ENCODE data around the gene DISP2. TPM values are rescaled to one million over a fixed set of nuclear protein-coding genes. Genes with fewer than 3 reads are reported as not detected.

The DISP2 gene
- total RNA-seq, 1 donor from 2014 or later = 0.38 TPM

GRCh38 chr15:40347559-40348473, 10.2 kb upstream of the DISP2 start:
- DNase-seq (no peak), ATAC-seq (ENCODE audit: low read depth) (no peak)
- intact Hi-C loops (cut with micrococcal nuclease) = no loop called here
- ChIA-PET POLR2A (no interaction called here), CTCF (interaction anchor here (1.4 kb wide), 1 partner anchor 58 kb away, joined by 3 read pairs; the partner anchor contains the start of gene IVD)
- Mint-ChIP-seq H3K9me3 (no peaks in the 10 kb centered on the region), H3K27ac (no peak overlapping the region), H3K36me3 (ENCODE audit: low read depth) (no peaks in the 10 kb centered on the region), H3K4me3 (no peak overlapping the region), H3K27me3 (no peaks in the 10 kb centered on the region), H3K4me1 (no peaks in the 10 kb centered on the region)
- no peak for TF ChIP-seq CTCF (IDR thresholded peaks at IDR 0.05)

GRCh38 chr15:40348474-40348870, 9.5 kb upstream of the DISP2 start:
- H3K4me1 Mint-ChIP-seq = no peaks in the 10 kb centered on the region
- no peak for TF ChIP-seq CTCF (IDR thresholded peaks at IDR 0.05)
- no peaks in the 10 kb centered on the region for H3K27me3 Mint-ChIP-seq
- no peak for DNase-seq
- no peak overlapping the region for H3K27ac Mint-ChIP-seq
- H3K36me3 Mint-ChIP-seq (ENCODE audit: low read depth) = no peaks in the 10 kb centered on the region
- ATAC-seq (ENCODE audit: low read depth) = no peak
- ChIA-PET CTCF (interaction anchor here (1.4 kb wide), 1 partner anchor 58 kb away, joined by 3 read pairs; the partner anchor contains the start of gene IVD), POLR2A (no interaction called here)
- intact Hi-C loops (cut with micrococcal nuclease) = no loop called here
- no peaks in the 10 kb centered on the region for H3K9me3 Mint-ChIP-seq
- H3K4me3 Mint-ChIP-seq = no peak overlapping the region

GRCh38 chr15:40349163-40349562, 8.9 kb upstream of the DISP2 start:
- H3K27me3 Mint-ChIP-seq = no peaks in the 10 kb centered on the region
- ChIA-PET POLR2A (interaction anchor here (0.6 kb wide), 1 partner anchor 38 kb away, joined by 3 read pairs; no protein-coding TSS in a partner anchor), CTCF (no interaction called here)
- TF ChIP-seq CTCF (IDR thresholded peaks at IDR 0.05) = no peak
- H3K4me1 Mint-ChIP-seq = no peaks in the 10 kb centered on the region
- no peak overlapping the region for H3K4me3 Mint-ChIP-seq
- no peaks in the 10 kb centered on the region for H3K36me3 Mint-ChIP-seq (ENCODE audit: low read depth)
- intact Hi-C loops (cut with micrococcal nuclease) = no loop called here
- no peak overlapping the region for H3K27ac Mint-ChIP-seq
- DNase-seq (no peak), ATAC-seq (ENCODE audit: low read depth) (no peak)
- no peaks in the 10 kb centered on the region for H3K9me3 Mint-ChIP-seq

- Mint-ChIP-seq H3K4me3 (no peak overlapping the region), H3K36me3 (ENCODE audit: low read depth) (no peaks in the 10 kb centered on the region), H3K27ac (no peak overlapping the region), H3K27me3 (no peaks in the 10 kb centered on the region), H3K9me3 (no peaks in the 10 kb centered on the region), H3K4me1 (no peaks in the 10 kb centered on the region)
- no peak for ATAC-seq (ENCODE audit: low read depth)
- CTCF ChIA-PET = interaction anchor here (0.8 kb wide), 1 partner anchor 135 kb away, joined by 3 read pairs; no protein-coding TSS in a partner anchor
- DNase-seq = no peak
- intact Hi-C loops (cut with micrococcal nuclease) = no loop called here
- POLR2A ChIA-PET = interaction anchor here (0.6 kb wide), 1 partner anchor 29 kb away, joined by 3 read pairs; no protein-coding TSS in a partner anchor
- no peak for TF ChIP-seq CTCF (IDR thresholded peaks at IDR 0.05)
These were observed 5.6 kb upstream of the DISP2 start for GRCh38 chr15:40352281-40352901.

GRCh38 chr15:40353697-40354096, 4.3 kb upstream of the DISP2 start:
- H3K9me3 Mint-ChIP-seq = no peaks in the 10 kb centered on the region

More at GRCh38 chr15:40353697-40354096, 4.3 kb upstream of the DISP2 start:
- Mint-ChIP-seq H3K27me3 (no peaks in the 10 kb centered on the region), H3K27ac (no peak overlapping the region), H3K4me3 (no peak overlapping the region), H3K4me1 (peaks cover 5% of the 10 kb centered on the region), H3K36me3 (ENCODE audit: low read depth) (no peaks in the 10 kb centered on the region)
- no peak for ATAC-seq (ENCODE audit: low read depth)
- no peak for TF ChIP-seq CTCF (IDR thresholded peaks at IDR 0.05)
- intact Hi-C loops (cut with micrococcal nuclease) = no loop called here
- CTCF ChIA-PET = no interaction called here
- POLR2A ChIA-PET = interaction anchor here (1.0 kb wide), 1 partner anchor 11 kb away, joined by 3 read pairs; no protein-coding TSS in a partner anchor
- no peak for DNase-seq

Data from activated B cell treated with CpG ODN at 0.5 μM for 24 hours (primary cell).